ENCODE data around the gene MTO1.
"Not testable (repeated sequence)": the region's sequence is repeated elsewhere in the genome, so short reads cannot be mapped to it uniquely, and the experiment has no call there.

The MTO1 gene

GRCh38 chr6:73542891-73543290 lies 81.4 kb downstream of the MTO1 start:
- DNase-seq (ENCODE audit: insufficient read length) (no peak), FAIRE-seq (no peak)
- no peak for TF ChIP-seq POLR2AphosphoS5 (IDR thresholded peaks at IDR 0.05; ENCODE audit: low read depth, low read length)
- TF ChIP-seq POLR2A (IDR thresholded peaks at IDR 0.05; ENCODE audit: low read depth, low read length), result no peak
- no peak for TF ChIP-seq TAF1 (IDR thresholded peaks at IDR 0.05; ENCODE audit: borderline replicate concordance, low read depth, low read length)

- FAIRE-seq, result no peak
- DNase-seq (ENCODE audit: insufficient read length), result no peak
- TF ChIP-seq POLR2A (IDR thresholded peaks at IDR 0.05; ENCODE audit: low read depth, low read length) (no peak), TAF1 (IDR thresholded peaks at IDR 0.05; ENCODE audit: borderline replicate concordance, low read depth, low read length) (no peak), POLR2AphosphoS5 (IDR thresholded peaks at IDR 0.05; ENCODE audit: low read depth, low read length) (no peak)
These were observed 85.5 kb downstream of the MTO1 start for GRCh38 chr6:73547036-73547435.

GRCh38 chr6:73548458-73549446 lies 87.2 kb downstream of the MTO1 start:
- FAIRE-seq (no peak), DNase-seq (ENCODE audit: insufficient read length) (no peak)
- TF ChIP-seq POLR2AphosphoS5 (IDR thresholded peaks at IDR 0.05; ENCODE audit: low read depth, low read length) (no peak), POLR2A (IDR thresholded peaks at IDR 0.05; ENCODE audit: low read depth, low read length) (no peak), TAF1 (IDR thresholded peaks at IDR 0.05; ENCODE audit: borderline replicate concordance, low read depth, low read length) (no peak)

GRCh38 chr6:73551115-73551514 lies 89.6 kb downstream of the MTO1 start:
- DNase-seq (ENCODE audit: insufficient read length); FAIRE-seq: not testable (repeated sequence)

- FAIRE-seq; DNase-seq (ENCODE audit: insufficient read length): not testable (repeated sequence)
These were observed 93.9 kb downstream of the MTO1 start for GRCh38 chr6:73555380-73555949.

GRCh38 chr6:73556836-73557235 lies 95.3 kb downstream of the MTO1 start:
- FAIRE-seq (no peak), DNase-seq (ENCODE audit: insufficient read length) (no peak)
- TF ChIP-seq TAF1 (IDR thresholded peaks at IDR 0.05; ENCODE audit: borderline replicate concordance, low read depth, low read length) (no peak), POLR2AphosphoS5 (IDR thresholded peaks at IDR 0.05; ENCODE audit: low read depth, low read length) (no peak), POLR2A (IDR thresholded peaks at IDR 0.05; ENCODE audit: low read depth, low read length) (no peak)

All from GM12892 (cell line).